ENCODE results near the gene CIRBP.
A peak's percentile ranks its signal among the peaks of the same experiment; 100 is the strongest.
"Not testable (repeated sequence)": the region's sequence is repeated elsewhere in the genome, so short reads cannot be mapped to it uniquely, and the experiment has no call there.

Gene CIRBP

DNA sequence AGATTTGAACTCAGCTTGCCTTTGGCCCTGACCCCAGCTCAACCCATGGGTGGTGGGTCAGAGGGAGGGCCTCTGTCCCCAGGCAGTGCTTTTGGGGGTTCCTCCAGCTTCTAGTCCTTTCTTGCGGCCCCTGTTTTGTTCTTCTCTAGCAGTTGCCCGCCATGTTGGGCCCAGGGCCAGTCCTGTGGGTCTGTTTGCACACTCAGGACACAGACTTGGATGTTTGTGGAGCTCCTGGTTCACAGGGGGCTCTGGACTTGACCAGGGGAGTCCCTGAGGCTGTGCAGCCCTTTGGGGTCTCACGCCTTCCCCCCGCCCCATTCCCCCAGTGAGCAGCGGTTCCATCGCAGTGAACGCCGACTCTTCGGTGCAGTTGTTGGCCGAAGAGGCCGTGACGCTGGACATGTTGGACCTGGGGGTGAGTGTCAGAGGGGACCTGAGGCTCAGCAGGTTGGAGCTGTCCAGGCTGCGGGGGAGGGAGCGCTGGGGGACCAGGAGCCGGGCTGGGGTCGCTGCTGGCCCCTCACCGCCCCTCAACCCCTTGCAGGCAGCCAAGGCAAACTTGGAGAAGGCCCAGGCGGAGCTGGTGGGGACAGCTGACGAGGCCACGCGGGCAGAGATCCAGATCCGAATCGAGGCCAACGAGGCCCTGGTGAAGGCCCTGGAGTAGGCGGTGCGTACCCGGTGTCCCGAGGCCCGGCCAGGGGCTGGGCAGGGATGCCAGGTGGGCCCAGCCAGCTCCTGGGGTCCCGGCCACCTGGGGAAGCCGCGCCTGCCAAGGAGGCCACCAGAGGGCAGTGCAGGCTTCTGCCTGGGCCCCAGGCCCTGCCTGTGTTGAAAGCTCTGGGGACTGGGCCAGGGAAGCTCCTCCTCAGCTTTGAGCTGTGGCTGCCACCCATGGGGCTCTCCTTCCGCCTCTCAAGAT lies 25.1 kb upstream of the CIRBP start:
- DNase-seq (ENCODE audit: low spot score), result peak; percentile 88

DNA sequence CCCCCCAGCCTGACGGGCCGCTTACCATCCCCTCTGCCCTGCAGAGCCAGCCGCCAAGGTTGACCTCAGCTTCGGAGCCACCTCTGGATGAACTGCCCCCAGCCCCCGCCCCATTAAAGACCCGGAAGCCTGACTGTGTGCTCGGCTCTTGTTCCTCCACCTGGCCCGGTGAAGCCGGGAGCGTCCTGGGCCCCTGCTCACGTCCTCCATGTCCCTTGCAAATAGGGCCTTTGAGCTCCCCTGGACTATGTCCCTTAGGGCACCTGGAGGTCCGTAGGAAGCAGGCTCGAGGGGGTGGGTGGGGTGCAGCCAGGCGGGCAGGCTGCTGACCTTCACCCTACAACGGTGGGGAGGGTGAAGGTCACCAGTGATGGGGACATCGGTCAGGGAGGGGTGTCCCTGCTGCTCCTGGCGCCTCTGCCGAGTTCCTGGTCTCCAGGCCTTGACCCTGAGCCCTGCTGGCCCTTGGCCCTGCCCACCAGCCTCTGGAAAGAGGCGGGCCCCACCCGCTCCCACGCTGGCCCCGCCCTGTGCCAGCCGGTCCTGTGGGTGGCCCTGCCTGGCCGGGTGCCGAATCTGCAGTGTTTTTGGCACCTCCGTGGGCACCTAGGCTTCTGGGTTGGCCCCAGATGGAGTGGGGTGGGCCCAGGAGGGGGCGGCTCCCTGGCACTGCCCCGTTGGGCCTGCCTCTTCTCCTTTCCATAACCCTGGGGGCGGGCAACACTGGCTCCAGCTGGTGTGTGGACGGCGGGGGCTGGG lies 24.3 kb upstream of the CIRBP start:
- no peak for DNase-seq (ENCODE audit: low spot score)

DNA sequence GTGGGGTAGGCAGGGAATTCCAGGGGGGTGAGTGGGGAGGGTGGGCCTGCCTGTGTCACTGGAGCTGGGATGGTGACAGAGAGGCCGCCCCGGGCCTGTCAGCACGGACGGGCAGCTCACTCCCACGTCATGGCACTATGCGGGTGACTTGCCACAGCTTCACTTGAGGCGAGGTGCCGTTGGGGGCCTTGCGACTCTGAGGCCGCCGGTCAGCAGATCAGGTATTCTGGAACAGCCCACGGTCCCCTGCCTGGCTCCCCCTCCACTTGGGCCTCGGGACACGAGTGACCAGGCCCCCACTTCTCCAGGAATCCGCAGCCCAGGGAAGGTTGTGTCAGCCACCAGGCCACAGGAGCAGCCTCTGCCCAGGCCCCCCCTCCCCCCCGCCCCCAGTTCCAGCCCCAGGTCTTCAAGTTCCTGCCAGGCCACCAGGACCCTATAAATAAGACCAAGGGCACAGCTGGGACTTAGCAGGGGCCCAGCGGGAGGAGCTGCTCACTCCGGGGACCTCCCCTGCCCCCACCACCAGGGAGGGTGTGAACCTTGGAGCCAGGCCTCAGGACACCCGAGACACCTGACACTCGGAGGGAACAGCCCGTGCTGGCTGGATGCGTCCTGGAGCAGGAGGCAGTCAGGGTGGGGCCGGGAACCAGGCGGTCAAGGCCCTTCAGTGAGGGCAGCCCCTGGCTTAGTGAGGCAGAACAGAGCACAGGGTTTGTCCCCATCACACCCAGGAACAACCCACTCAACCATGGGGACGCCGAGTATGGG lies 23.5 kb upstream of the CIRBP start:
- no peak for DNase-seq (ENCODE audit: low spot score)

DNA sequence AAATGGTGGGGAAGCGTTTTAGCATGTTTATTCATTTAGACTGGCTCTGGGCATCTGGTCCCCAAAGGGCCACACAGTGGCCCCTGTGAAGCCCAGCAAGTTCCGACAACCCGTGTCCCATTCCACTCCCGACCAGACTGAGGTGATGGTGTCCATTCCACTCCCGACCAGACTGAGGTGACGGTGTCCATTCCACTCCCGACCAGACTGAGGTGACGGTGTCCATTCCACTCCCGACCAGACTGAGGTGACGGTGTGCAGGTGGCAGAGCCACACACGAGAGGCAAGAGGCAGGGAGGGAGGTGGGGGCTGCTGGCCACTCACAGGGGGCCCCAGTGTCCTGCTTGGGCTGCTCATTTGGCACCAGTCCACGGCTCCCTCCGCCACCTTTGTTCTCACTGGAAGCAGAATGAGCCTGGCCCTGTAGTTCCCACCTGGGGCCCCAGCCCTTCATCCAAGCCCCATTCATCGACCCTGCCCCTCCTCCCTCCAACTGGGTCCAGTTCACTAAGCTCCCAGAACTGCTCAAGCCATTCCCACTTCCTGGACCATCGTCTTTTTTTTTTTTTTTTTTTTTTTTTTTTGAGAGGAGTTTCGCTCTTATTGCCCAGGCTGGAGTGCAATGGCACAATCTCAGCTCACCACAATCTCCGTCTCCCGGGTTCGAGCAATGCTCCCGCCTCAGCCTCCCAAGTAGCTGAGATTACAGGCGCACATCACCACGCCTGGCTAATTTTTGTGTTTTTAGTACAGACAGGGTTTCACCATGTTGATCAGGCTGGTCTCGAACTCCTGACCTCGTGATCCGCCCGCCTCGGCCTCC lies 22.7 kb upstream of the CIRBP start:
- not testable (repeated sequence) for DNase-seq (ENCODE audit: low spot score)

DNA sequence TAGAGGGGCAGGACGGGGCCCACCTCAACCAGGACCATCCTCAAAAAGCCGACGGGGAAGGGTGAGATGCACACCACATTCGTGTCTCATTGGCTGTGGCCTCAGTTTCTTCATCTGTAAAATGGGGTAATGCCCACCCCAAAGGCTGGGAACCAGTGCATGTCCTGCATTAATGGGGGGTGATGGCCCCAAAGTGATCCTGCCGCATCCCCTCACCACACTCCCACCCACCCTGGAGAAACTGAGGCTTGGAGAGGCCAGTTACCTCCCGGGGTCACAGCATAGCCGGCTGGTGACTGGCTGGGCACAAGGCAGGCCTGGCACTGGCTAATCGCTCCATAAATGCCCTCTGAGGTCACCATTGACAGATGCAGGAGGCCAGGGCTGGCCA lies 21.4 kb upstream of the CIRBP start:
- no peak for DNase-seq (ENCODE audit: low spot score)

DNA sequence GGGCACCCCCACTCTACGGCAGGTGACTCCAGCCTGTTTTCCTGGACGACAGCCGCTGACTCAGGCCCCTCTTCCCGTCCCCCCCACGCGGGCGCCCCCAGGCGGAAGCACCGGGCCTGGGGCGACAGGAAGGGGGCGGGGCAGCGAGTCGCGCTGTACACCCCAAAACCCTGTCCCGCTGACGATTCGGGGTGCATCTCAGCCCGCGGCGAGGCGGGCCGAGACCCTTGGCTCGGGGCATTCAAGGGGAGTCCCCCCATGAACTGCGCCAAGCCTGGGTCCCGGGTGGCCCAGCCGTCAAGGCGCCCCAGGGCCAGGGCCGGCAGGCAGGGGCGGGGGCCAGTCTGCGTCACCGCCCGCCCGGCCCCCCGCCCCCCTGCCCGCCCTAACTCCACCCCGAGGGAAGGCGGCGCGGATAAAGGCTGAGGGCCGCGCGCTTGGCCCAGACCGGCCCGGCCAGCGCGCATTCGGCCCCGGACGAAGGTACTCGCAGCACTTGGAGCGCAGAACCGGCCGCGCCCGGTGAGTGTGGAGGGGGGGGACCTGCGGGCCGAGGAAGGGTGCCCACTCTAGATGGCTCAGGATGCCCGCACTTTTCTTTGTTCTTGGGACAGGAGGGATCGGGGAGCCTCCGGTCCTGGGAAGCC lies 20.9 kb upstream of the CIRBP start, which contains the start of gene MIDN:
Gene MIDN (plus strand): TSS at position 445 of the 647 bp plus-strand sequence. CDS start 1,714 bp downstream, outside the sequence.
- DNase-seq (ENCODE audit: low spot score), result no peak

DNA sequence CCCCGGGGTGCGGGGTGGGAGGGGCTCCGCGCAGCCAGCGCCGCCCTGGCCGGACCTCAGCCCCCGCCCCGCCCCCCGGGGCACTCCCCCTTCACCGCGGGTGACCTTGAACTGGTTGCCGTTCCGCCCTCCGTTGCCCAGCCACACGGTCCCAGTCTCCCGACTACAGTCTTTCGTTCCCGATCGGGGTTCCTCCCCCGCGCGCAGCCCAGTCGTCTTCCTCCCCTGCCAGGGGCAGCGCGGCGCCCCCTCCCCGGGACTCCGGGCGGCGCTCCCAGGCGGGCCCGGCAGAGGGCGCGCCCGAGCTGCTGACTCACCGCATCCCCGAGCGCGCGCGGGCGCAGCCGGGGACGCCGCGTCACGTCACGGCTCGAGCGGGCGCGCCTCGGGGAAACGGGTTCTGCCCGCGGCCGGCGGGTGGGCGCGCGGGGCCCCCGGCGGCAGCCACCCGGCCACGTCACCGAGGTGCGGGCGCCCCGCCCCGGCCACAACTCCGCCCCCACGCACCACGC lies 20.3 kb upstream of the CIRBP start:
- DNase-seq (ENCODE audit: low spot score), result peak; percentile 66

DNA sequence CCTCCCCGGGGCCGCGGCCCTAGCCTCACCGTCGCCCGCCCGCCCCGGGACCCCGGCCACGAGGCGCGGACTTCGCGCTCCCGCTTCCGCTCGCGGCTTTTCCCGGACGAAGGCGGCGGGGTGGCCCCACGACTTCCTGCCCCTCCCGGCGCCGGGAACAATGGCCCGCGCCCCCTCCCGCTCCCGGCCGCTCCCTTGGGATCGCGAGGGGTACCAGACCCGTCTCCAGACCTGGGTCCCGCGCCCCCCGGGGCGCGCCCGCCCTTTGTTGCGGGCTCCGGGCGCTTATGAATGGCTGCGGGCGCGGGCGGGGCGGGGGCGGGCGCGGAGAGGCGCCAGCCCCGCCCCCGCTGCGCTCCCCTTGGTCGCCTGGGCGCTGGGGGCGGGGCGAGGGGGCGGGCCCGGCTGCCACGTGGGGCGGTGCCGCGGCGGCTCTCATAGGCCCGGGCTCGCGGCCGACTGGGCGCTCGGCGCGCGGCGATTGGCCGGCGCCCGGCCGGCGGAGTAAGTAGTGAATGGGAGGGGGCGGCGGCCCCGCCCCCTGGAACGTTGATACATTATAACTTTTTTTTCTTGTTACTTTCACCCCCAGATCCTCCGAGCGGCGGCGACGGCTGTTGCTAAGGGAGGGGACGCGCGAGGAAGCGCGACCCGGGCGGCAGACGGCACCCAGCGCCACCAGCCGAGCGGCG lies 19.7 kb upstream of the CIRBP start:
- DNase-seq (ENCODE audit: low spot score), result peak; percentile 92

DNA sequence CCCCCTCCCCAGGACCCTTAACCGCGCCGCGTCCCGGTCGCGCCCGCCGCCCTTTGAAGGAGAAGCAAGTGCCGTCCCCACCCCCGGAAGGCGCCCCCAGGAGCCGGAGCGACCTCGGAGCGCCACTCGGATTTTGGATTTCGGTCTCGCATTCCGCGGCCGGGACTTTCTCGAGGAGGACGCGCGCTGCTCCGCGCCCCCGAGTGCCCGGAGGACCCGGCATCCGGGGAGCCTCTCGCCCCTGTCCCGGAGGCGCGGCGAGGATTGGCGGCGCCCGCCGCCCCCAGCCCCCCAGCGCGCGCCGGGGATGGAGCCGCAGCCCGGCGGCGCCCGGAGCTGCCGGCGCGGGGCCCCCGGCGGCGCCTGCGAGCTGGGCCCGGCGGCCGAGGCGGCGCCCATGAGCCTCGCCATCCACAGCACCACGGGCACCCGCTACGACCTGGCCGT lies 19.1 kb upstream of the CIRBP start:
- DNase-seq (ENCODE audit: low spot score), result no peak

DNA sequence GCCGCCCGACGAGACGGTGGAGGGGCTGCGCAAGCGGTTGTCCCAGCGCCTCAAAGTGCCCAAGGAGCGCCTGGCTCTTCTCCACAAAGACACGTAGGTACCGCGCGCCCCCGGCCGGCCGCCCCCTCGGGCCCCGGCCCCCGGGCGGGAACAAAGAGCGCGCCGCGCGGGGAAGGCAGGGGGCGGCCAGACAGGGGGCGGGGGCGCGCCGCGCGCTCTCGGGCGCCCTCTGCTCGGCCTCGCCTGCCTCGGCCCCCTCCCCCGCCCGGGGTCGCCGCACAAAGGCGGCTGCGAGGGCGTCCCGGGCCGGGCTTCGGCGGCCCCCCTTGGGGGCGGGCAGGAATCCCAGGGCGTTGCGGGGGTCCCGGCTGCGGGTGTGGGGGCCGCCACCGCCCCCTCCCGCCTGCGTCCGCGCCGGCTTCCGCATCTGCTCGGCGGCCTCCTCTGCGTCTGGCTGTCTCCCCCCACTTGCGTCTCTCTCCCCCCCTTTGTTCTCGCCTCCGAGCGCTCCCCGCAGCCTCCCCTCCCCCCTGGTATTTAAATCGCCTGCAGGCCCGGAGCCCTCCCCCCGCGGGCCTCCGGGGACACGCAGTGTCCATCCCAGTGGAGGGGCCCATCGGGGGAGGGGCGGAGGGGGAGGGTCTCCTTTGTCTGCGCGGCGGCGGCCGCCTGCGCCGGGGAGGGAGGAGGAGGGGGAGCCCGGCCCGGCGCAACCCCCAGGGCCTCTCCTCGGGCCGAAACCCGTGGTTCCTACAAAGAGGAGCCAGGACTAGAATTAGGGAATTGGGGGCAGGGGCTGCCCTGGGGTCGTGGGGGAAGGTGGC lies 18.5 kb upstream of the CIRBP start:
- no peak for DNase-seq (ENCODE audit: low spot score)

DNA sequence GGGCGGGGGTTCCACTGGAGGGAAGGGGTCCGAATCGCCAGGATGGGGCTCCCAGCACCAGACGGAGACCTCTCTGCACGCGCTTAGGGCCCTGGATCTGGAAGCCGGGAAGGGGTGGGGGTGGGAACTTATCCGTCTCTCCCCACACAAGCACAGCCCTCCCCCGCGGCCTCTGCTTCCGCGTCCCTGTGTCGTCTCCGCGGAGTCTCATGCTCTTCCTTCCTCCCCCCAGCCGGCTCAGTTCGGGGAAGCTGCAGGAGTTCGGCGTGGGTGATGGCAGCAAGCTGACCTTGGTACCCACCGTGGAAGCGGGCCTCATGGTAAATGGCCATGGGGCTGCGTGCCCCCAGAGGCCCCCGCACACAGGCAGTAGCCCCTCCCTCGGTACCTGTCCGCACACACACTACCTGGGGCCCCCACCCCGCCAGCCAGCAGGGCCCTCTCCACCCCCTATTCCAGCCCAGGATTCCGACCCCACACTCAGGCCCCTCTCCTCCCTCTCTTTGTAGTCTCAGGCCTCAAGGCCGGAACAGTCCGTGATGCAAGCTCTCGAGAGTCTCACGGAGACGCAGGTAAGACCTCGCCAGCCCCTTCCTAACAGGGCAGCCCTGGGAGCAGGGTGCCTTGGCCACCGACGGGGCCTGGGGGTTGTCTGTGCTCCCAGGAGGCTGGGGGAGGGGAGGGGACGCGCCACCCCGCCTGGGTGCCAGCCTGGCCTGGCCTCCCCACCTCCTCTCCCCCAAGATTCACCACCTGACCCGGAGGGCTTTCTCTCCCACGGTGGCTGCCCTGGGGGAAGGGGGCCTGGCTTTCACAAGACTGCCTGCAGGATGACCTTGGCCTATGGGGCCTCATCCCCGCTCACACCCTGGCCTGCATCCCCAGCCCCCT lies 17.6 kb upstream of the CIRBP start:
- peak; percentile 47 for DNase-seq (ENCODE audit: low spot score)

DNA sequence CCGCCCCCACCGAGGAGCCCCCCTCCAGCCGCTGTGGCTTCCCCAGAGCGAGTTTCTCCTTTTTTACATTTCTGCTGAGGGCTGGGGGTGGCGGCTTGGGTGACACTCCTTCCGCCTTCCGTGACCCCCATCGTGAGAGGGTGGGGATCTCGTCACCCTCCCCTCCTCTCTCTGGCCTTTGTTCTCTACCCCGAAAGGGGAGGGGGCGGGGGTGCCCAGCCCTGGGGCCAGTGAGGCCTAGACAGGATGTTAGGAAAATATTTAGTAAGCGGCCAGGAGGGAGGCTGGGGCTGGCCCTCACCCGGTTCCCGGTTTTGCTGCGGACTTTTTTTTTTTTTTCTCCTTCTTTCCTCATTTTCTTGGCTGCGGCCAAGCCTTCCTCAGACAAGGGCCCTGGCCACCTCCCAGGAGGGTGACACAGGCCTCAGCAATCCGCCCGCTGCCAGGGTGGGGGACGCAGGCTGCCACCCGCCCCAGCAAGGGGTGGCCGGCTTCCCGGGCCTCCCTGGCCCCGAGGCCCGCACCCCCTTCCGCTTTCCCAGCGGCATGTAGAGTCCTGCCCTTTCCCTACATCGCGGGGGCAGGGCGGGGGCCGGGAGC lies 16.8 kb upstream of the CIRBP start:
- no peak for DNase-seq (ENCODE audit: low spot score)

DNA sequence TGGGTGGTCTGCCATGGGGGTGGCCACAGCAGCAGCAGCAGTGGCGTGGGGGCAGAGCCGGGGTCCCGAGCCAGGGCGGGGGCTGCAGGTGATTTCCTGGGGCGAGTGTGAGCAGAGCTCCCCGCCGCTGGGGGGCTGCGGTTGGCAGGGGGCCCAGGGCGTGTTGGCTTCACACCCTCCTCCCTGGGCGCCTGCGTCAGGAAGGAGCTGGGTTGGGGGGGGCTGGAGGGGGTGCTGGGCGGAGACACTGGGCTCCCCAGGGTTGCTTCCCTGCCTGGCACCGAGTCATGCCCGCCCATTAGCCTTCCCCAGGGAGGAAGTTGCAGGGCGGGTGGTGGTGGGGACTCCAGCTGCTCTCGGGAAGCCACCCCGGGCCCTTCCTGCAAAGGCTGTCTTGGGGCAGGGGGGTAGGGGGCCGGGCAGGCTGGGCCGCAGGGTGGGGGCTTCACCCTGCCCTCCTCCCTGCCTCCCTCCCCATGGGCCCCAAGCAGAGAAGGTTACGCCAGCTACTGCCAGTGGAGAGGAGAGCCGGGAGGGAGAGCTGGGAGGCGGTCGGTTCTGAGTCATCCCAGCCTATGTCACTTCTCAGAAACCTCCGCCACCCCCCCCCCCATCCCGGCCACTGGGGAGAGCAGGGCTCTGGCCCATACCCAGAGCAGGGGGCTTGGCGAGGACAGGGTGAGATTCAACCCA lies 16.2 kb upstream of the CIRBP start:
- peak; percentile 63 for DNase-seq (ENCODE audit: low spot score)

DNA sequence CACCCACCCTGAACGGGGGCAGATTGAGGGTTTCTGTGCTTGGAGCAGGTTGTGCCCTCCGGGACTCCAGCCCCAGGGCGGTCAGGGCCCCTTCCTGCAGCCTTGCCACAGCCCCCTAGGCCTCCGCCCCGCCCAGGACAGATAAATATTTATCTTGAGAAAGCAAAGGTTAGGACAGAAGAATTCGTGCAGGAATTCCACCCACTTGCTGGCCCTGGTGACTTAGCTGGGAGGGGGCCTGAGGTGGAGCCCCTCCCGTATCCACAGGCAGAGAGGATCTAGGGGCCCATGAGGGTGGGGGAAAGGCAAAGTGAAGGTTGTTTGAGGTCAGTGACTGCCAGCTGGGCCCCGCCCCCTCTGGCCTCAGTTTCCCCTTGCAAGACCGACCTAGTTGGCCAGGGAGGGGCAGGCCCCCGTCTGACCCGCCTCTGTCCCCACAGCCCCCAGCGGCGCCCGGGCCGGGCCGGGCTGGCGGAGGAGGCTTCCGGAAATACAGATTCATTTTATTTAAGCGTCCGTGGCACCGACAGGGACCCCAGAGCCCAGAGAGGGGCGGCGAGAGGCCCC lies 15.5 kb upstream of the CIRBP start:
- no peak for DNase-seq (ENCODE audit: low spot score)

DNA sequence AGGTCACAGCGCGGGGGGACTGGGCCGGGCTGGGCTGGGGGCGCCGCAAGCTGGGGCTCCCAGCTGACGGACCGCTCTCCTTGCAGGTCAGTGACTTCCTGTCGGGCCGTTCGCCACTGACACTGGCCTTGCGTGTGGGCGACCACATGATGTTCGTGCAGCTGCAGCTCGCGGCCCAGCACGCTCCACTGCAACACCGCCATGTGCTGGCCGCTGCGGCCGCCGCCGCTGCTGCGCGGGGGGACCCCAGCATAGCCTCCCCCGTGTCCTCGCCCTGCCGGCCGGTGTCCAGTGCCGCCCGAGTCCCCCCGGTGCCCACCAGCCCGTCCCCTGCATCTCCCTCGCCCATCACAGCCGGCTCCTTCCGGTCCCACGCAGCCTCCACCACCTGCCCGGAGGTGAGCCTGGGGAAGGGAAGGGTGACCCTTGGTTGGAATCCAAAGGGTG lies 15.0 kb upstream of the CIRBP start:
- DNase-seq (ENCODE audit: low spot score), result no peak

DNA sequence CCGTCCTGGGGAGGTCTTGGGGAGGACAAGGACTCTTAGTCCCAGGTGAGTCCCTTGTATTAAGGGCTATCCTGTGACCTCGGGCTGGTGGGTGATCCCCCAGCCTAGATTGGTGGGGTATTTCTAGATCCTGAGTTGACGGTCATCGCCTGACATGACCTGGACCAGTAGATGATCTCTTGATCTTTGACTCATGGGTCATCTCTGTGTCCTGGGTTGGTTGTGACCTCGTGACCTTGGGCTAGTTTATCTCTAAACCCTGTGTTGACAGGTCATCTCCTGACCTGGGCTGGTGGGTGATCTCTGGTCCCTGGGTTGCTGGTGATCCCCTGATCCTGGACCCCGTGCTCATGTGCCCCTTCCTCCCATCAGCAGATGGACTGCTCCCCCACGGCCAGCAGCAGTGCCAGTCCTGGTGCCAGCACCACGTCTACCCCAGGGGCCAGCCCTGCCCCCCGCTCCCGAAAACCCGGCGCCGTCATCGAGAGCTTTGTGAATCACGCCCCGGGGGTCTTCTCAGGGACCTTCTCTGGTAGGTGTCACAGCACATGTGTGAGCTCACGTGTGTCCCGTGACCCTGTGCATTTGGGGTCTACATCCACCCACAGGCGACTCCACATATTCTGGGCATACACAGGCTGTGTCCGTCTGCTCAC lies 14.5 kb upstream of the CIRBP start:
- DNase-seq (ENCODE audit: low spot score), result no peak

Measured in cerebellar cortex (tissue), 1 donor.